NCI-H2107 treated with DMSO at 0.1 percent for 48 hours (cell line): ENCODE results near the gene OCIAD2.
"Not testable (repeated sequence)": the region's sequence is repeated elsewhere in the genome, so short reads cannot be mapped to it uniquely, and the experiment has no call there.

Experiments
- DNase-seq: peaks from one replicate; lab custom pipeline; 2025; ENCODE audit not compliant: unreplicated experiment; lab: John Stamatoyannopoulos, UW

The OCIAD2 gene

GRCh38 chr4:48907706-48908477 lies 1.3 kb upstream of the OCIAD2 start:
- no peak for DNase-seq

DNA sequence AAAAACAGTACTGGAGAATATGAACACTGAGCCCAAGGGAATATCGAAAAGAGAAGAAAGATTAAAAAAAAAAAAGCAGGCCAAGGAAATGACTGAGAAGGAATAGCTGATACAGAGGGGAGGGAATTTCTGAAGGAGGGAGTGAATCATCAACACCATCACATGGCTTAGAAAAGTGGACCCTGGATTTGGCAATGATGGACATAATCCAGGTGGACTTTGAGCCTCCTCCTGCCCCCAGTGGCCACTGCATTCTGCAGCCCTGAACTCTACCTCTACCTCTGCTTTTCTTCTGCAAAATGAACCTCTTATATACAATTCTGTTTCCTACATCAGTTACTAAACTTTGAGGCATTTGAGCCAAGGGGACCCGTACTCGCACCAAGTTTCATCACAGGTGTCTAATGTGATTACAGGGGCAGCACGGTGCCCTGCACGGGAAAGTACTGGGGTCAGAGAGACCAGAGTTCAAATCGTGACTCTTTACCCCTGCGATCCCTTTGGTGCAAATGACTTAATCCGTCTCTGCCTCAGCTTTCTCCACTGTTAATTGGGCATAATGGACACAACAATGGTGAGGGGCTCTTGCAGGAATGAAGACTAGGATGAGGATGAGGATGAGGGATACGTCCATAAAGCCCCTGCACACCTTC lies 1.1 kb downstream of the OCIAD2 start:
- DNase-seq, result peak; percentile 1

DNA sequence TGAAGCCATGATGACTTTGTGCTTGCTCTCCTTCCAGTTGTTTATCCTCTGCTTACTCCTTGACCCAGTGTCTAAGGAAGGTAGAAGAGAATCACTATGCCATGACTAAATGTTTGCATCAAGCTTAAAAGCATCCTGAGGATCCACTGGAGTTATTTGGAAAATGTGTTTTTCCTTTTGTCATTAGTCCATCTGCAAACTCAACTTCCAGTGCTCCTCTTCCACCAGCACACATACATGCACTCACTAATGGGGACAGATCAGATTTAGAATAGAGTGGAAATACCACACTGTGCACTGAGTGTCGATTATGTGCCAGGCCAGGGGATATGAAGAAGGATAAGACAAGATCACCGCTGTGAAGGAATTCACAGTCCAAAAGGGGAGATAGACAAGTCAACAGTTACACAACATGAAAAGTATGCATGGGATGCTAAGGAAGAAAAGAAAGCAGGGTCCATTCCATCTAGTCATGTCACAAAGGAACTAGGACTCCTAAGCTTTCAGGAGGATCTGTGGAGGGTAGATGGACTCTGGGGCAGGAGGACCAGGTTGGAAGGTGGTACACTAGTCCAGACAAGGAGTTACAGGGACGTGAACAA lies 1.9 kb downstream of the OCIAD2 start:
- no peak for DNase-seq

DNA sequence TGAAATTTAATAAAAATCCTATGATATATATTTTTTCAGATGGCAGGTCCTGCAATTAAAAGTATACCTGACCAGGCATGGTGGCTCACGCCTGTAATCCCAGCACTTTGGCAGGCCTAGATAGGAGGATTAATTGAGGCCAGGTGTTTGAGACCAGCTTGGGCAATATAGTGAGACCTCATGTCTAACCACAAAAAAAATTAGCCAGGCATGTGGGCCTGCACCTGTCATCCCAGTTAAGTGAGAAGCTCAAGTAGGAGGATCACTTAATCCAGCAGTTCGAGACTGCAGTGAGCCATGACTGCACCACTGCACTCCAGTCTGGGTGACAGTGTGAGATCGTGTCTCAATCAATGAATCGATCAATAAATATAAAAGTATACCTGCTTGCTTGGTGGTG lies 2.5 kb downstream of the OCIAD2 start:
- DNase-seq, result peak; percentile 15

DNA sequence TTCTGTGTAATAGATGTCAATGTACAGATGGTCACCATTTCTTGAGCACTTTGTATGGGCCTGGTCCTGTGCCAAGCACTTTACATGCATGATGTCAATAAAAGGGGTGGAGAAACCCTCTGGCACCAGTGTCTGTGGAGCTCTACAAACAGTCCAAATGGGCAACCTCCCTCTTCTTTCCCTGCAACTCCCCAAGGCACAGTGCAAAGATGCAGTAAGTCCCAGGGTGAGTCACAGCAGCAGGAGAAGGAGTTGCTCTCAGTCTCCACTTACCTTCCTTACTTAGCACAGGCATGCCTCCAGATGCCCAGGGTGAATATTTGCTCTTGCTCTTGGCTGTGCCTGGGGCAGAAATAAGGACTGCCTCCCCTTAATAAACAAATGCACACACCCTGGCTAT lies 4.3 kb downstream of the OCIAD2 start:
- no peak for DNase-seq

GRCh38 chr4:48901196-48901595 lies 5.4 kb downstream of the OCIAD2 start:
- DNase-seq, result no peak

DNA sequence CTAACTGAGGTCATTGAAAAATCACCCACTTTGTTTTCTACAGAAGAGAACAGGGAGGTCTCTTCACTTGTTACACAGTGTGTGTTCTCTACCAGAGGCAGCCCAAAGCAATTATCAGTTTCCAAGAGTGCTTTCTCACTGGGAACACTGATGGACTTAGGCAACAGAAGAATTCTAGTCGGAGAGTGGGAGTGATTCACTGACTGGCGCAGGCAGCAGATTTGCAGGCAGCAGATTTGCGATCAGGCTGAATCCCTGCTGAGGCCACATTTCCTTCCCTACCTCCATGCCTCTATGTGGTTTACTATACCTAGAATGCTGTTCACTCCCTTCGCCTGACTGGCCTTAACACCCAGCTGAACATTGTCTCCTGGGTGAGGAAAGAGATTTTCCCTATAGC lies 6.6 kb downstream of the OCIAD2 start:
- DNase-seq, result no peak

DNA sequence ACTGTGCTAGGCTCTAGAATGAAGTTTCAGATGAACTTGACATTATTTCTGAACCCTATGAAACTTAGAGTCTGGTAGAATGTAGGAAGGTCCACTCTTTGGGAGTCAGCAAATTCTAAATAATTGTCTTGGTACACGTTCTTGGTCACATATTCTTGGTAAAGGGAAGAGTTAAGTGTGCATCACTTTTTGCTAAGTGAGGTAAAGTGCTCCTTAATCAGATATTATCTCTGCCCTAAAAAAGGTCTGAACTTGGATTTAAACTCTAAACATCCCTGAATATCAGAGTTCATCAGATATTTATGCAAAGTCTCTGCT lies 7.2 kb downstream of the OCIAD2 start:
- DNase-seq, result no peak

DNA sequence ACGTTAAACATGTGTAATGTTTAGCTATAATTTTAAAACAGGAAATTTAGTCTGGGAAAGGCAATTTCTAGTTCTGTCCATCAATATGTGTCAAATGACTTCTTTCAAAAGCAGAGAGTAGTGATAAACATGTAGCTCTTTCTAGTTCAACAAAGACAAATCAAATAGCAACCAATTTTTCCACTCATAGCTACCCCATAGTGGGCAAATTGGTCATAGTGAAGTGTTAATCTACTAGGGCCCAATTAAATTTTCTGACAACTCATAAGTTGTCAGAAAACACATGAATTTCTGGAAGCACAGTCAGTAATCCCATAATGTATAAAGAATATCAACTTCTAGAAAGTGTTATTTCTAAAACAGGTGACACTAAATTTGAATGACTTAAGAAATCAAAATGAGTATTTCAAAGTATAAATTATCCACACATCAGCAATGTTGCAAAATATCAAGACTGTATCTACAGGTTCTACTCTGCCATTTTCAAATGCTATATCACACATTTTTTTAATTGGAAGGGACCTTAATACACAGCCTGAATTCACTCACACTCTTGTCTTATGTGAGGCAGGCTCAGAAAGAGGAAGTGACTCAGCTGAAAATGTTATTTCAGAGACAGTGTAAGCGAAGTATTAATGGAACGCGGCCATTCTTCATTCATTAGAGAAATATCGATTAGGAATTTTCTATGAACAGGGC lies 7.7 kb downstream of the OCIAD2 start:
- DNase-seq, result no peak

DNA sequence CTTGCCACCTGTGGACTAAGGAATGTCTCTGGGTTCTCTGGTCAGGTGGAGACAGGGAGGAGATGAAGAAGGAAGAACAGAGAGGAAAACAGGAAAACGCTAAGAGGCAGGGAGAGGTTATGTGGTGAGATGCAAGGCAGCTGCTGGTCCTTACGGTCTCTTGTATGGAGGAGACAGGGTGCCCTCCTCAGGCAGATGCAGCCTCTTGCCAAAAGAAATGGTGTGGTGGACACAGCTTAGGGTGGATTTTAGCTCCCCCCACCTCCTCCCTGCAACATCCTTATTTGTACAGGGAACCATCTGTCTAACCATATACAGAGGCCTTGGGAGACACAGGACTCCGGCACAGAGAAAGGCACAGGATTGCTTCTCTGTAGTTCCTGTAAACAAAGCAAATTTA lies 9.7 kb downstream of the OCIAD2 start:
- no peak for DNase-seq

GRCh38 chr4:48891028-48891619 lies 15.4 kb downstream of the OCIAD2 start:
- no peak for DNase-seq

DNA sequence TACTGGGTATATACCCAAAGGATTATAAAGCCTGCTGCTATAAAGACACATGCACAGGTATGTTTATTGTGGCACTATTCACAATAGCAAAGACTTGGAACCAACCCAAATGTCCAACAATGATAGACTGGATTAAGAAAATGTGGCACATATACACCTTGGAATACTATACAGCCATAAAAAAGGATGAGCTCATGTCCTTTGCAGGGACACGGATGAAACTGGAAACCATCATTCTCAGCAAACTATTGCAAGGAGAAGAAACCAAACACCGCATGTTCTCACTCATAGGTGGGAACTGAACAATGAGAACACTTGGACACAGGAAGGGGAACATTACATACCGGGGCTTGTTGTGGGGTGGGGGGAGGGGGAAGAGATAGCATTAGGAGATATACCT lies 16.8 kb downstream of the OCIAD2 start:
- DNase-seq, result not testable (repeated sequence)

GRCh38 chr4:48881646-48882045 lies 24.9 kb downstream of the OCIAD2 start:
- not testable (repeated sequence) for DNase-seq

- no peak for DNase-seq
These were observed 26.8 kb downstream of the OCIAD2 start for GRCh38 chr4:48879561-48880442.

DNA sequence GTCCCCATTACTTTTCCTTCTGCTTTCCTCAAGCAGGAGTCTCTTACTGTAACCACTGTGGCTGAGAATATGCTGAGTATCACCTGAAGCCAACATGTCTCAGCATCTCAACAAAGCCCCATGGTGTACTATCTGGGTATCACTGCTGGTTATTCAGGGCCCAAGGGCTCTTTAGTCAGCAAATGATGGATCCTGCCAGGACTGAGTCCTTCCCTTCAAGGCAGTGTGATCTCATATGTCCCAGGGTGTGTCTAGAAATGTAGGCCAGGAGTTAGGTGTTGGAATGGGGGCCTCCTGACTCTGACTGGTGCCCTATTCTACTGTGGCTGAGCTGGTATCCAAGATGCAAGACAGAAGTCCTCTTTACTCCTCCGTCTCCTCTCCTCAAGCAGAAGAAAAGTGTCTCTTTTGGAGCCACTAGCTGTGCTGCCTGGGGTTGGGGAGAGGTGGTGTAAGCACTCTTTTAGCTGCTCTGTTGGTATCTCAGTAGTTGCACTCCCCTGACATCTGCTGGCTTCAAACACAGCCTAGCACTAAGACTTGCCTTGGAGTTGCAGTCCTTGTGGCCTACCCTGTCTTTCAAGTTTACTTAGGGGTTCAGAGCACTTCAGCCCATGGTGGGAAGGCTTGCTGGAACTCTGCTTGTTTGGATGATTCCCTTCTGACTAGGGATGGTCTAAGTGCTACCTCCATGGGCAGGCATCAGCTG lies 28.6 kb downstream of the OCIAD2 start:
- DNase-seq, result no peak

DNA sequence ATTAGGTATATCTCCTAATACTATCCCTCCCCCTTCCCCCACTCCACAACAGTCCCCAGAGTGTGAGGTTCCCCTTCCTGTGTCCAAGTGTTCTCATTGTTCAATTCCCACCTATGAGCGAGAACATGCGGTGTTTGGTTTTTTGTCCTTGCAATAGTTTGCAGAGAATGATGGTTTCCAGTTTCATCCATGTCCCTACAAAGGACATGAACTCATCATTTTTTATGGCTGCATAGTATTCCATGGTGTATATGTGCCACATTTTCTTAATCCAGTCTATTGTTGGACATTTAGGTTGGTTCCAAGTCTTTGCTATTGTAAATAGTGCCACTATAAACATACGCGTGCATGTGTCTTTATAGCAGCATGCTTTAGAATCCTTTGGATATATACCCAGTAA lies 41.9 kb downstream of the OCIAD2 start:
- not testable (repeated sequence) for DNase-seq

- no peak for DNase-seq
These were observed 42.8 kb downstream of the OCIAD2 start for GRCh38 chr4:48863728-48864127.

GRCh38 chr4:48862661-48863060 lies 43.9 kb downstream of the OCIAD2 start:
- DNase-seq, result no peak

DNA sequence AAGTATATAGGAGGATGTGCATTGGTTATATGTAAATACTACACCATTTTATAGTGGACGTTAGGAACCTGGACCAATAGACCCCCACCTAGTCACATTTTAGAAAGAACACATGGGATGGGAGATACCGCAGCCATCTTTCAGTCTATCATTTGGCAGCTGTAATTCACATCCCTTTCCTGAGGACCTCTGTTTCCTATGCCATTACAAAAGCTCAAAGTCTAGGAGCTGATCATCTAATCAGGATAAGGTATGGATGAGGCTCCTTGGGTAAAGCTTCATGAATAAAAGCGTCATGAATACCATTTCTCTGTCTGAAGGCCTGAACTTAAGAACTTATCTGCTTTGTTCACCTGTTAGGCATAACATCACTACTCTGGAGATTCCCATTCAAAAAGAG lies 44.5 kb downstream of the OCIAD2 start:
- no peak for DNase-seq

- no peak for DNase-seq
These were observed 48.4 kb downstream of the OCIAD2 start for GRCh38 chr4:48858130-48858529.
